Bronchial epithelial cell (primary cell): ENCODE measurements around the gene SCUBE1. TPM values are rescaled to one million over a fixed set of nuclear protein-coding genes. Genes with fewer than 3 reads are reported as not detected.
"Not testable (repeated sequence)": the region's sequence is repeated elsewhere in the genome, so short reads cannot be mapped to it uniquely, and the experiment has no call there.

Source experiments
- DNase-seq: peaks from one replicate; pipeline ENCODE4 v3.0.0-alpha.2; 2010; ENCODE audit warnings: low read depth
- FAIRE-seq: peaks from 2 replicates; lab custom pipeline; 2011; peaks lifted over from hg19 to GRCh38; lab: Jason Lieb, UNC
- H3K27me3 ChIP-seq: 2 replicates; pipeline ENCODE4 v1.5.1; 2011; ENCODE audit warnings: low read length; ENCODE audit not compliant: control insufficient read depth, insufficient read depth
- H3K36me3 ChIP-seq: 2 replicates; pipeline ENCODE4 v1.5.1; 2011; ENCODE audit warnings: low read length; ENCODE audit not compliant: control insufficient read depth, insufficient read depth
- H3K4me3 ChIP-seq: 2 replicates; pipeline ENCODE4 v1.5.1; 2011; ENCODE audit warnings: mild to moderate bottlenecking, low read depth, low read length, control low read depth
- total RNA-seq: library from RNA; depleted of rRNA; stranded (reverse); fragments of >200 nt; gene quantifications from 2 replicates; pipeline ENCODE4 v1.2.1, GENCODE V29; 2014
- TF ChIP-seq, protein P1 (sequence below): IDR thresholded peaks from 2 replicates; pipeline ENCODE4 v1.5.1; 2011; ENCODE audit warnings: mild to moderate bottlenecking, moderate library complexity, low read length, control low read depth, inconsistent platforms; ENCODE audit not compliant: insufficient read depth, severe bottlenecking

SCUBE1 gene
- total RNA-seq, 1 donor from 2014 or later, result under 0.01 TPM

DNA sequence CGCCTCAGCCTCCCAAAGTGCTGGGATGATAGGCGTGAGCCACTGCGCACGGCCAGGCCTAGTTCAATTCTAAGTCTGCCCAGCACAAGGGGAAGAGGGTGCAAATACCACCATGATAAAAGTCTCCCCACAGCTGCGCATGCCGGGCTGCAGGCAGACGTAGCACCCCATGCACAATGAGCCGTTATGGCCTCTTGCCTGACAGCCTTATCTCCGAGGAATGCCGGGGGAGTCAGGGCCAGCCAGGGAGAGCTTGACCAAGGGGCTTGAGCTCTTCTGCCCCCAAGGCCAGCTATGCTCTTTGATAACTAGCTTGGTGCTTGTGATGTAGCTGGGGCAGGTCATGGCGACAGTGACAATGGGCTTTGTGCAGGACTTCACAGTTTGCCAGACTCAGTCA lies 13.7 kb upstream of the SCUBE1 start:
- H3K36me3 ChIP-seq, result no peaks in the 10 kb centered on the region
- TF ChIP-seq, protein P1, sequence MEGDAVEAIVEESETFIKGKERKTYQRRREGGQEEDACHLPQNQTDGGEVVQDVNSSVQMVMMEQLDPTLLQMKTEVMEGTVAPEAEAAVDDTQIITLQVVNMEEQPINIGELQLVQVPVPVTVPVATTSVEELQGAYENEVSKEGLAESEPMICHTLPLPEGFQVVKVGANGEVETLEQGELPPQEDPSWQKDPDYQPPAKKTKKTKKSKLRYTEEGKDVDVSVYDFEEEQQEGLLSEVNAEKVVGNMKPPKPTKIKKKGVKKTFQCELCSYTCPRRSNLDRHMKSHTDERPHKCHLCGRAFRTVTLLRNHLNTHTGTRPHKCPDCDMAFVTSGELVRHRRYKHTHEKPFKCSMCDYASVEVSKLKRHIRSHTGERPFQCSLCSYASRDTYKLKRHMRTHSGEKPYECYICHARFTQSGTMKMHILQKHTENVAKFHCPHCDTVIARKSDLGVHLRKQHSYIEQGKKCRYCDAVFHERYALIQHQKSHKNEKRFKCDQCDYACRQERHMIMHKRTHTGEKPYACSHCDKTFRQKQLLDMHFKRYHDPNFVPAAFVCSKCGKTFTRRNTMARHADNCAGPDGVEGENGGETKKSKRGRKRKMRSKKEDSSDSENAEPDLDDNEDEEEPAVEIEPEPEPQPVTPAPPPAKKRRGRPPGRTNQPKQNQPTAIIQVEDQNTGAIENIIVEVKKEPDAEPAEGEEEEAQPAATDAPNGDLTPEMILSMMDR, result no peak
- no peaks in the 10 kb centered on the region for H3K27me3 ChIP-seq
- no peak for FAIRE-seq
- DNase-seq, result no peak
- H3K4me3 ChIP-seq, result no peak overlapping the region

DNA sequence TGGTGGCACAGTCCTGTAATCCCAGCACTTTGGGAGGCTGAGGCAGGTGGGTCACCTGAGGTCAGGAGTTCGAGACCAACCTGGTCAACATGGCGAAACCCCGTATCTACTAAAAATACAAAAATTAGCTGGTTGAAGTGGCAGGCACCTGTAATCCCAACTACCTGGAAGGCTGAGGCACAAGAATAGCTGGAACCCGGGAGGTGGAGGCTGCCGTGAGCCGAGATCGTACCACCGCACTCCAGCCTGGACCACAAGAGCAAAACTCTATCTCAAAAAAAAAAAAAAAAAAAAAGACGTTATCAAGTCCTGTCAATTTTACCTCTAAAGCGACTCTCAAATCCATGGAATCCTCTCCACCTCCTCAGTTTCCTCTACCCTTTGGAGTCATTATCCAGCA lies 12.5 kb upstream of the SCUBE1 start:
- not testable (repeated sequence) for FAIRE-seq, H3K4me3 ChIP-seq, H3K27me3 ChIP-seq, H3K36me3 ChIP-seq, DNase-seq

DNA sequence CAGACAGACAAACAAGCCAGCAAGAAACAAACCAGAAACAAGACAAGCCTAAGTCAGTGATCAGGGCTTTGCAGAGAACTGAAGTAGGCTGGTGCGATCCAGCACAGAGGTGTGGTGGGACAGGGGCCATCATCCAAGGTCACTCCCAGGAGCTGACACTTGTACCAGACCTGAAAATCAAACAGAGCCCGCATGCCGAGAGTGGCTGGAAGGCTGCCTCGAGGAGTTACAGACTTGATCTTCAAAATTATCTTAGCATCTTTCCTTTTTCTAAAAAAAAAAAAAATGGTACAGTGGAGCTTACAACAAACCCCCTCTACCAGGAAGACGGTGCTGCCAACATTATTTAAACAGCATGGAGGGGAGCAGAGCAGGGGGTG lies 8.8 kb upstream of the SCUBE1 start:
- no peak for FAIRE-seq
- TF ChIP-seq, protein P1, result no peak
- Histone ChIP-seq H3K36me3 (no peaks in the 10 kb centered on the region), H3K27me3 (no peaks in the 10 kb centered on the region), H3K4me3 (no peak overlapping the region)
- DNase-seq, result no peak

DNA sequence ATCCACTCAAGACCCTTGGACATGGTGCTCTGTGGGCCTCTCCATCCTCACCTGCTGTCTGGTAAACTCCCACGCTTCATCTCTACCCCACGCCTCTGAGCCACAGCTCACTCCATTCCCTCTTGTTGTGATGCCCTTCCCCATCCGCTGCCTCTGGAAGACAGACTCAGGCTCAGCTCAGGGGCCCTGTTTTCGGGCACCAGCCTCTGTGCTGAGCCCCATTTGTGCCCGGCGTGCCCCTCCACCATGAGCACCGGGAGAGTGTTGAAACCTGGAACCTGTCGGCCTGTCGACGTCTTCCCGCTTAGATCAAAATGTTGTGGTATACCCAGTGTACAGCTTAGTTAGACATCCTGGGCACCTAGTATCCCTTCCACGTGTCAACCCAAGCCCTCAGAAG lies 6.5 kb upstream of the SCUBE1 start:
- peaks cover 2% of the 10 kb centered on the region for H3K27me3 ChIP-seq
- no peak overlapping the region for H3K4me3 ChIP-seq
- FAIRE-seq (peak; percentile 36), DNase-seq (no peak)
- TF ChIP-seq, protein P1, result no peak
- H3K36me3 ChIP-seq, result no peaks in the 10 kb centered on the region

DNA sequence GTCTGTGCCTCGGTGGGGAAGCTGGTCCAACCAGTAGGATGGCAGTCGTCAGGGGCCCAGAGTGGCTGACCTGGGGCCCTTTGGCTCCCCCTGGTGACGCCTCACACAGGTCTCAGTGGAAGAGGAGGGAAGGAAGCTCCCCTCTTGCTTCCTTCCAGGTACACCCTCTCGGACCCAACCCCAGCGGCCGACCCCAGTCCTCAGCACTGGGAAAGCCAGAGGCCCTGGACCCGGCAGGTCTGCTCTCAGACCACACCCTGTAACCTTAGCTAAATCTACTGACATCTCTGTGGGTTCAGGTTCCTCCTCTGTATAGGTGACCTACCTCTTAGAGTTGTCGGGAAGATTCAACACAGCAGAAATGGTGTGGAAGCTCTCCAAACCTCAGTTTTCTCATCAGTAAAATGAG lies 3.4 kb upstream of the SCUBE1 start:
- Histone ChIP-seq H3K36me3 (no peaks in the 10 kb centered on the region), H3K27me3 (peaks cover 20% of the 10 kb centered on the region), H3K4me3 (no peak overlapping the region)
- peak; percentile 25 for DNase-seq
- TF ChIP-seq, protein P1, result peak; percentile 92
- no peak for FAIRE-seq

DNA sequence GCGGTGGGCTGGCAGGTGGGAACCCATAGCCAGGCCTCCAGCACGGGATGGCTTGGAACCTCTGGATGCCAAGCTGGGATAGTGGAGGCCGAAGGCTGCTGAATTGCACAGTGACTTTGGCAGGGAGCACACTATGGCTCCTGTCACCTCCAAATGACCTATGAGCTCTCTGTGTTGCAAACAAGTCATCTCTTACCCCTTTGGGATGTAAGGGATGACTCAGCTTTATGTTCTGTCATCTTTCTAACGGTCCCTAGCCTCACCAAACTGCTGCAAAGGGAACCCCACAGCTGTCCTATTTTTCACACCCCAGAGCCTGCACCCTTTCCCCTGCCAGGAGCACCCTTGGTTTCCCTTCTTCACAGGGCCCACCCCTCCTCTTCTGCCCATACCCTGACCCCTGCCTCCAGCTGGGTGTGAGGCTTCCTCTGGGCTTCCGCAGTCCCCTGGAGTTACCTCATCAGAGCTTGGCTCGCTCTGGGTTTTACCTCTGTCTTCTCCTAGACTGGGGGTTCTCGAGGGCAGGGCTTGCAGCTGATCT lies 2.7 kb upstream of the SCUBE1 start:
- DNase-seq, result no peak
- FAIRE-seq, result peak; percentile 7
- TF ChIP-seq, protein P1, result no peak
- Histone ChIP-seq H3K27me3 (peaks cover 22% of the 10 kb centered on the region), H3K4me3 (no peak overlapping the region), H3K36me3 (no peaks in the 10 kb centered on the region)
